Trophoblast cell (in vitro differentiated cells and primary cell): ENCODE measurements around the gene AP3S1.

ENCODE experiments used
- DNase-seq, 2 donors: peaks; one replicate each; pipeline ENCODE4 v3.0.0-alpha.2; 2016
- H2AFZ ChIP-seq: 2 replicates; pipeline ENCODE4 v1.6.1; 2013; ENCODE audit warnings: low read length, moderate library complexity, mild to moderate bottlenecking; ENCODE audit not compliant: insufficient read depth, poor library complexity
- H2AK5ac ChIP-seq: 2 replicates; pipeline ENCODE4 v1.6.1; 2013; ENCODE audit warnings: mild to moderate bottlenecking, low read length
- H2BK120ac ChIP-seq: 2 replicates; pipeline ENCODE4 v1.6.1; 2013; ENCODE audit warnings: low read length, mild to moderate bottlenecking, moderate library complexity; ENCODE audit not compliant: insufficient read depth, poor library complexity
- H2BK12ac ChIP-seq: 2 replicates; pipeline ENCODE4 v1.6.1; 2013; ENCODE audit warnings: mild to moderate bottlenecking, low read length, moderate library complexity
- H2BK5ac ChIP-seq: 2 replicates; pipeline ENCODE4 v1.6.1; 2013; ENCODE audit warnings: low read length, low read depth, moderate library complexity, mild to moderate bottlenecking; ENCODE audit not compliant: poor library complexity
- H3K14ac ChIP-seq: 2 replicates; pipeline ENCODE4 v1.6.1; 2013; ENCODE audit warnings: mild to moderate bottlenecking, low read length
- H3K18ac ChIP-seq: 2 replicates; pipeline ENCODE4 v1.6.1; 2013; ENCODE audit warnings: mild to moderate bottlenecking, low read length
- H3K23ac ChIP-seq: 2 replicates; pipeline ENCODE4 v1.6.1; 2013; ENCODE audit warnings: low read length
- H3K27ac ChIP-seq: 2 replicates; pipeline ENCODE4 v1.5.1; 2013; ENCODE audit warnings: low read depth, mild to moderate bottlenecking, inconsistent platforms, low read length, moderate library complexity
- H3K27me3 ChIP-seq: 2 replicates; pipeline ENCODE4 v1.6.1; 2013; ENCODE audit warnings: inconsistent platforms, mild to moderate bottlenecking, low read length, moderate library complexity; ENCODE audit not compliant: insufficient read depth
- H3K36me3 ChIP-seq, 2 experiments: 1 replicate in 1 of 2; 2 replicates in 1 of 2; pipeline ENCODE4 v1.6.1; 2013; ENCODE audit warnings: low read length in 2 of 2, mild to moderate bottlenecking in 2 of 2, moderate library complexity in 1 of 2; ENCODE audit not compliant: insufficient read depth in 2 of 2, control insufficient read depth in 1 of 2
- H3K4ac ChIP-seq: 2 replicates; pipeline ENCODE4 v1.6.1; 2013; ENCODE audit warnings: low read depth, mild to moderate bottlenecking, low read length, moderate library complexity
- H3K4me1 ChIP-seq, 2 experiments: 1 replicate in 1 of 2; 2 replicates in 1 of 2; pipeline ENCODE4 v1.6.1; 2013; ENCODE audit warnings: low read length in 2 of 2, mild to moderate bottlenecking in 2 of 2, moderate library complexity in 1 of 2; ENCODE audit not compliant: insufficient read depth in 2 of 2, control insufficient read depth in 1 of 2
- H3K4me2 ChIP-seq: 2 replicates; pipeline ENCODE4 v1.6.1; 2013; ENCODE audit warnings: inconsistent platforms, mild to moderate bottlenecking, low read length, moderate library complexity
- H3K4me3 ChIP-seq: 2 replicates; pipeline ENCODE4 v1.5.1; 2013; ENCODE audit warnings: mild to moderate bottlenecking, low read depth, low read length, inconsistent platforms
- H3K79me1 ChIP-seq: one replicate; pipeline ENCODE4 v1.6.1; 2013; ENCODE audit warnings: low read length
- H3K79me2 ChIP-seq: 2 replicates; pipeline ENCODE4 v1.6.1; 2013; ENCODE audit warnings: low read length, mild to moderate bottlenecking; ENCODE audit not compliant: control insufficient read depth, insufficient read depth, poor library complexity
- H3K9ac ChIP-seq: 2 replicates; pipeline ENCODE4 v1.6.1; 2013; ENCODE audit warnings: mild to moderate bottlenecking, low read length
- H3K9me3 ChIP-seq: 2 replicates; pipeline ENCODE4 v1.6.1; 2013; ENCODE audit warnings: low read depth, mild to moderate bottlenecking, control low read depth, inconsistent platforms, low read length; ENCODE audit not compliant: insufficient read depth
- H4K12ac ChIP-seq: 2 replicates; pipeline ENCODE4 v1.6.1; 2013; ENCODE audit warnings: low read depth, mild to moderate bottlenecking, low read length, moderate library complexity
- H4K8ac ChIP-seq: 2 replicates; pipeline ENCODE4 v1.6.1; 2013; ENCODE audit warnings: low read depth, mild to moderate bottlenecking, low read length, moderate library complexity
- H4K91ac ChIP-seq: one replicate; pipeline ENCODE4 v1.6.1; 2013; ENCODE audit warnings: low read depth, mild to moderate bottlenecking, low read length, moderate library complexity
- WGBS: extraction: QIAGEN DNeasy Blood & Tissue Kit; methylation state at CpG from one replicate; pipeline ENCODE4 v1.1.7; 2013; ENCODE audit warnings: missing lambda C conversion rate; ENCODE audit not compliant: insufficient read length, insufficient coverage; ENCODE audit errors: extremely low coverage; 5-methylcytosine and 5-hydroxymethylcytosine counted together

AP3S1 gene

DNA sequence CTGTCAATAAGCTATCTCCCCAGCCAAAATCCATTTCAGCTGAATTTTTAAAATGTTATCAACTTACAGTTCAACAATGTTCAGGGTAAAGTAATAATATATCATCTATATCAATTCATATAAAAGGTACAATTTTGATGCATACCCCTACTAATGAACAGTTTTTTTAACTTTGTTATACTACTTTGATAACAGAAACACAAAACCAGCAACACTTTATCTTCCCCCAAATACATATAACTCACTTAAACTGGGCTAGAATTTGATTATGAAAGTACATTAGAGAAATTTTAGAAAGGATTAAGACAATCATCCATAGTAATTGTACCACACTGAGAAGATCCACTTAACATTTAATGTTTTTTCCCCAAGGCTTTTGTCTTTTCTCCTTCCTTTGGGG, 30.3 kb upstream of the AP3S1 start:
- H3K27me3 ChIP-seq, result no peaks in the 10 kb centered on the region
- no peak overlapping the region for H2AFZ ChIP-seq
- H3K23ac ChIP-seq, result no peak overlapping the region
- DNase-seq, result no peak
- no peak overlapping the region for H3K4me2 ChIP-seq
- no peak overlapping the region for H4K12ac ChIP-seq
- H3K4me1 ChIP-seq, result peaks cover 3 to 10% of the 10 kb centered on the region in 2 experiments
- no peak overlapping the region for H3K9ac ChIP-seq
- no peak overlapping the region for H3K4ac ChIP-seq
- no peak overlapping the region for H4K91ac ChIP-seq
- H3K18ac ChIP-seq, result no peak overlapping the region
- no peak overlapping the region for H2BK5ac ChIP-seq
- no peak overlapping the region for H2BK120ac ChIP-seq
- no peak overlapping the region for H3K14ac ChIP-seq
- no peaks in the 10 kb centered on the region for H3K36me3 ChIP-seq
- no peaks in the 10 kb centered on the region for H3K9me3 ChIP-seq
- H3K79me1 ChIP-seq, result no peaks in the 10 kb centered on the region
- H3K4me3 ChIP-seq, result no peak overlapping the region
- no peak overlapping the region for H4K8ac ChIP-seq
- H3K27ac ChIP-seq, result no peak overlapping the region
- no peak overlapping the region for H2AK5ac ChIP-seq
- H3K79me2 ChIP-seq, result no peaks in the 10 kb centered on the region
- H2BK12ac ChIP-seq, result no peak overlapping the region

DNA sequence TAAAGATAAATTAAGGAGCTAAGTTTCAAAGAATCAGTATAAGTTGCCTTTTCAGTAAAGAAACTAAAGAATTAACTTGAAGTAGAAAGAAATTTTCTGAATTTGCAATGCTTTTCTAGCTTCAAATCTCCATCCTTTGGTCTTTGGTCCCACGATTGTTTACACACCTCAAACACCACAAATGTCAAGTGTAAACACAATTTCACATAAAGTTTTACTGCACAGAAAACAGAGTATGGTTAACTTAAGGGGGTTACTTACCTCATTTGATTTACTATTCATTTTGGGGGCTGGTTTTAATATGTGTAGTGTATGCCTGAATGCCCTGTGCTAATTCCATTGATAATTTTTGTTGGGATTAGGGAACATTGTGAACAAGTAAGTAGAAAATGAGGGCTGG, 29.4 kb upstream of the AP3S1 start:
- Histone ChIP-seq H3K79me1 (peaks cover 2% of the 10 kb centered on the region), H3K18ac (no peak overlapping the region), H4K12ac (no peak overlapping the region), H3K23ac (no peak overlapping the region), H2AK5ac (no peak overlapping the region), H3K9me3 (no peaks in the 10 kb centered on the region), H4K91ac (no peak overlapping the region), H3K4me1 (peaks cover 3 to 10% of the 10 kb centered on the region in 2 experiments), H3K9ac (no peak overlapping the region), H3K4me2 (no peak overlapping the region), H2AFZ (no peak overlapping the region), H3K36me3 (no peaks in the 10 kb centered on the region), H3K4me3 (no peak overlapping the region), H2BK5ac (no peak overlapping the region), H3K79me2 (no peaks in the 10 kb centered on the region), H4K8ac (no peak overlapping the region), H3K27me3 (no peaks in the 10 kb centered on the region), H2BK12ac (no peak overlapping the region), H3K14ac (no peak overlapping the region), H3K4ac (no peak overlapping the region), H3K27ac (no peak overlapping the region), H2BK120ac (no peak overlapping the region)
- DNase-seq, result no peak
- WGBS, result no CpG with 5 or more reads among the region's 1 CpG

DNA sequence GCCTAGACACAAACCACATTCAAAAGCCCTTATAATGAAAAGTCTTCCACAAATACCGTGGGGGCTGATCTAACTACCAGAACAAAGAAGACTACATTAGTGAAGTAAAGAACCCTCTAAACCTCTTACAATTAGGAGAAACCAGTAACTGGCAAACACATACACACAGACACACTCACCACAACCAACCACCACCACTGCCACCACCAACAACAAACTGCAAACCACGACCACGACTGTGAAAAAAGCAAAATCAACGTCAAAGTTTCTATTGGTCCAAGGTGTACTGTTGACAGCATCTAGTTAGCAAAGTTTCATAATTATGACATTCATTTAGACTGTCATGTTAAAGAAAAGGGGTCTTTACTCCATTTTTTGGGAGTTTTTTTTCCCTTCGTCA, 28.0 kb upstream of the AP3S1 start:
- no peak overlapping the region for H3K18ac ChIP-seq
- no peak overlapping the region for H3K23ac ChIP-seq
- no peak overlapping the region for H2BK120ac ChIP-seq
- H2BK5ac ChIP-seq, result no peak overlapping the region
- no peak overlapping the region for H3K14ac ChIP-seq
- no peak overlapping the region for H4K12ac ChIP-seq
- no peak overlapping the region for H3K4ac ChIP-seq
- WGBS, result no CpG with 5 or more reads among the region's 5 CpGs
- H3K9ac ChIP-seq, result no peak overlapping the region
- no peaks in the 10 kb centered on the region for H3K36me3 ChIP-seq
- H3K4me2 ChIP-seq, result no peak overlapping the region
- no peak overlapping the region for H2AFZ ChIP-seq
- peaks cover 0 to 6% of the 10 kb centered on the region in 2 experiments for H3K4me1 ChIP-seq
- no peak overlapping the region for H3K27ac ChIP-seq
- no peaks in the 10 kb centered on the region for H3K79me2 ChIP-seq
- H3K4me3 ChIP-seq, result no peak overlapping the region
- H2AK5ac ChIP-seq, result no peak overlapping the region
- peaks cover 2% of the 10 kb centered on the region for H3K79me1 ChIP-seq
- H4K91ac ChIP-seq, result no peak overlapping the region
- H4K8ac ChIP-seq, result no peak overlapping the region
- H2BK12ac ChIP-seq, result no peak overlapping the region
- H3K27me3 ChIP-seq, result no peaks in the 10 kb centered on the region
- H3K9me3 ChIP-seq, result no peaks in the 10 kb centered on the region
- DNase-seq, result no peak

DNA sequence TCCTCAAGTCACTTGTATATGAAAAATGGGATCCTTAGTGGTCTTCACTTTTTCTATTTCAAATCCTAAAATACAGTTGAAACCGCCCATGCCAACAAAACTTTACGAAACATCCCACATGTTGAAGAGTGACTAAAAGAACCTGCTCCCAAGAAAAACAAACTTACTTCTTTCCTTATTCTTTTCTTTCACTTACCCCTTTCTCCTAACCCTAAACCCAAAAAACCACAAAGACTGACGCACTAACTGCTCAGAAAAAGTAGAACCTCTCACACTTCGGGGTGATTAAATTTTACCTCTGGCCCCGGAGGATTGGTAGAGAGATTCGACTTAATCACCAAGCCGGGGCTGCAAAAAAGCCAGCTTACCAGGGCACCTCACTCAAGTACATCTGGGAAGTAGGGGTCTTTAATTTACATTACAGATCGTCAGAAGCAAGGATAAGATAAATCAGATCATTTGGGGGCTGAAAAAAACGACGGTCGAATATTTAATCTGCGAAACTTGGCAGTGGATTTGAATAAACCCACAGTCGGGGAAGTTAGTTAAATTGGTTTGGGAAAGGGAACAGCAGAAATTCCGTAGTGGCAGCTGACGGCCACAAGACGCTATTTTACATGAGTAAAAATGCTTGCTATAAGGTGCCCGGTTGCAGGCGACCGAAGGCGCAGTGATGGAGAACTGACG, 26.6 kb upstream of the AP3S1 start:
- peak in 1 of 2 donors; percentile 39 for DNase-seq
- Histone ChIP-seq H4K12ac (no peak overlapping the region), H3K79me1 (peaks cover 2% of the 10 kb centered on the region), H2AK5ac (no peak overlapping the region), H2BK5ac (no peak overlapping the region), H2BK120ac (no peak overlapping the region), H2AFZ (peak overlapping the region; percentile 46), H3K9ac (no peak overlapping the region), H3K79me2 (no peaks in the 10 kb centered on the region), H3K27ac (no peak overlapping the region), H3K18ac (no peak overlapping the region), H3K4me3 (peak overlapping the region; percentile 78), H3K23ac (no peak overlapping the region), H3K4me1 (peaks cover 0 to 3% of the 10 kb centered on the region in 2 experiments), H3K4me2 (peak overlapping the region; percentile 82), H3K9me3 (no peaks in the 10 kb centered on the region), H3K14ac (no peak overlapping the region), H3K27me3 (no peaks in the 10 kb centered on the region), H3K36me3 (no peaks in the 10 kb centered on the region), H4K8ac (no peak overlapping the region), H3K4ac (no peak overlapping the region), H4K91ac (no peak overlapping the region), H2BK12ac (no peak overlapping the region)
- 100% methylated on average over 1 of the region's 21 CpGs for WGBS
